ENCODE results near the gene GABBR2.

Gene GABBR2

GRCh38 chr9:98750364-98751060 lies 41.8 kb upstream of the GABBR2 start:
- no peaks in the 10 kb centered on the region for H3K4me1 ChIP-seq (ENCODE audit: low read length)
- no peaks in the 10 kb centered on the region for H3K36me3 ChIP-seq (replicated peaks; ENCODE audit: insufficient read depth, low read length)
- H2AFZ ChIP-seq (ENCODE audit: low read length): no peak overlapping the region
- no peak for DNase-seq
- no peaks in the 10 kb centered on the region for H4K20me1 ChIP-seq (ENCODE audit: insufficient read depth, low read length)
- H3K27ac ChIP-seq (ENCODE audit: low read length): no peak overlapping the region
- H3F3A ChIP-seq (ENCODE audit: insufficient read depth, low read length): no peaks in the 10 kb centered on the region
- TF ChIP-seq EZH2phosphoT487 (IDR thresholded peaks at IDR 0.05; ENCODE audit: low read length) (no peak), CTCF (IDR thresholded peaks at IDR 0.05; ENCODE audit: low read length) (no peak), EZH2 (optimal IDR thresholded peaks at IDR 0.05; ENCODE audit: low read depth, low read length) (no peak)
- no peak overlapping the region for H3K4me2 ChIP-seq (ENCODE audit: low read depth, low read length)
- H3K27me3 ChIP-seq (replicated peaks; ENCODE audit: insufficient read depth, low read length): no peaks in the 10 kb centered on the region
- H3K9ac ChIP-seq (ENCODE audit: low read length): no peak overlapping the region
- H3K79me2 ChIP-seq (ENCODE audit: low read length): no peaks in the 10 kb centered on the region
- no peaks in the 10 kb centered on the region for H3K9me2 ChIP-seq (replicated peaks; ENCODE audit: insufficient read depth, low read length)
- H3K4me3 ChIP-seq (ENCODE audit: low read length): no peak overlapping the region
- no peaks in the 10 kb centered on the region for H3K9me3 ChIP-seq (replicated peaks; ENCODE audit: insufficient read depth, low read length)

GRCh38 chr9:98747476-98747875 lies 38.7 kb upstream of the GABBR2 start:
- Histone ChIP-seq H3K4me2 (ENCODE audit: low read depth, low read length) (no peak overlapping the region), H3K4me3 (ENCODE audit: low read length) (no peak overlapping the region), H3K9me3 (replicated peaks; ENCODE audit: insufficient read depth, low read length) (no peaks in the 10 kb centered on the region), H3K9me2 (replicated peaks; ENCODE audit: insufficient read depth, low read length) (no peaks in the 10 kb centered on the region), H4K20me1 (ENCODE audit: insufficient read depth, low read length) (no peaks in the 10 kb centered on the region), H3K36me3 (replicated peaks; ENCODE audit: insufficient read depth, low read length) (no peaks in the 10 kb centered on the region), H3K27ac (ENCODE audit: low read length) (no peak overlapping the region), H3K79me2 (ENCODE audit: low read length) (no peaks in the 10 kb centered on the region), H2AFZ (ENCODE audit: low read length) (no peak overlapping the region), H3K9ac (ENCODE audit: low read length) (no peak overlapping the region), H3K4me1 (ENCODE audit: low read length) (no peaks in the 10 kb centered on the region), H3K27me3 (replicated peaks; ENCODE audit: insufficient read depth, low read length) (no peaks in the 10 kb centered on the region), H3F3A (ENCODE audit: insufficient read depth, low read length) (no peaks in the 10 kb centered on the region)
- no peak for DNase-seq
- TF ChIP-seq CTCF (IDR thresholded peaks at IDR 0.05; ENCODE audit: low read length) (no peak), EZH2phosphoT487 (IDR thresholded peaks at IDR 0.05; ENCODE audit: low read length) (no peak), EZH2 (optimal IDR thresholded peaks at IDR 0.05; ENCODE audit: low read depth, low read length) (no peak)

DNA sequence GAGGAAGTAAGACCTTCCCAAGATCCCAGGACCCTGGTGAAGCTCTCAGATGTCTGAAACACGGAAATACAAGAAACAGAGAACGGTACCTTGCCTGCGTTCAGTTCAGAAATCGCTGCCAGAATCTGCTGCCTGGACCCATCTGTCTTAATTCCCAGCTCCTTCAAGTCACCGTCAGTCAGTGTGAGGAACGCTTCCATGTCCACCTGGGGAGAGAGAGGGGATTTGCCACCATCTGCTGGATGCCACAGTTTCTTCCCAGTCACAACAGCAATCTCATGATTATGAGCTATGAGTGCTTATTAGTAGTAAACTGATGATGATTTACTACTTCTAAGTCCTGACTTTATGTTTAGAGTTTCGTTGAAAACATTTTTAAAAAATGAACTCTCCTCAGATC lies 36.7 kb upstream of the GABBR2 start:
- H3K27me3 ChIP-seq (replicated peaks; ENCODE audit: insufficient read depth, low read length): no peaks in the 10 kb centered on the region
- no peak for TF ChIP-seq CTCF (IDR thresholded peaks at IDR 0.05; ENCODE audit: low read length)
- TF ChIP-seq EZH2 (optimal IDR thresholded peaks at IDR 0.05; ENCODE audit: low read depth, low read length): no peak
- TF ChIP-seq EZH2phosphoT487 (IDR thresholded peaks at IDR 0.05; ENCODE audit: low read length): no peak
- no peaks in the 10 kb centered on the region for H3K9me2 ChIP-seq (replicated peaks; ENCODE audit: insufficient read depth, low read length)
- no peaks in the 10 kb centered on the region for H3K79me2 ChIP-seq (ENCODE audit: low read length)
- H3K36me3 ChIP-seq (replicated peaks; ENCODE audit: insufficient read depth, low read length): no peaks in the 10 kb centered on the region
- no peak overlapping the region for H3K4me3 ChIP-seq (ENCODE audit: low read length)
- no peaks in the 10 kb centered on the region for H3F3A ChIP-seq (ENCODE audit: insufficient read depth, low read length)
- H3K9ac ChIP-seq (ENCODE audit: low read length): no peak overlapping the region
- H3K4me1 ChIP-seq (ENCODE audit: low read length): no peaks in the 10 kb centered on the region
- no peaks in the 10 kb centered on the region for H4K20me1 ChIP-seq (ENCODE audit: insufficient read depth, low read length)
- H2AFZ ChIP-seq (ENCODE audit: low read length): no peak overlapping the region
- no peaks in the 10 kb centered on the region for H3K9me3 ChIP-seq (replicated peaks; ENCODE audit: insufficient read depth, low read length)
- H3K4me2 ChIP-seq (ENCODE audit: low read depth, low read length): no peak overlapping the region
- DNase-seq: no peak
- no peak overlapping the region for H3K27ac ChIP-seq (ENCODE audit: low read length)

Data from MM.1S (cell line).